Thyroid gland (tissue), 4 donors: Measurements from ENCODE around the gene TOP2B. TPM values are rescaled to one million over a fixed set of nuclear protein-coding genes. Genes with fewer than 3 reads are reported as not detected.

Experiments used
- DNase-seq, 2 donors: peaks; one replicate each; pipeline ENCODE4 v3.0.0-alpha.2; 2019
- H3K27ac ChIP-seq, 3 donors: fragments of 200-600 bp; sonication (generic); 1 replicate in 2 of 3; 2 replicates in 1 of 3; pipeline ENCODE4 v1.5.1; 2016 to 2019; ENCODE audit warnings: mild to moderate bottlenecking in 1 of 3, moderate library complexity in 1 of 3
- H3K27me3 ChIP-seq: fragments of 200-600 bp; sonication (generic); one replicate; pipeline ENCODE4 v1.5.1; 2019
- H3K36me3 ChIP-seq, 2 donors: fragments of 200-600 bp; sonication (generic); one replicate each; pipeline ENCODE4 v1.5.1; 2016 to 2019
- H3K4me1 ChIP-seq, 2 donors: fragments of 200-600 bp; sonication (generic); one replicate each; pipeline ENCODE4 v1.5.1; 2017 to 2019
- H3K4me3 ChIP-seq, 3 donors: fragments of 200-600 bp; sonication (generic); replicated peaks in 1 of 3; 1 replicate in 2 of 3; 2 replicates in 1 of 3; pipeline ENCODE4 v1.5.1; 2016; ENCODE audit warnings: mild to moderate bottlenecking in 1 of 3
- H3K9me3 ChIP-seq: fragments of 200-600 bp; sonication (generic); one replicate; pipeline ENCODE4 v1.5.1; 2017
- POLR2A ChIP-seq, 2 donors: fragments of 450-650 bp; IDR thresholded peaks; one replicate each; pipeline ENCODE4 v1.6.1; 2017; ENCODE audit warnings: antibody characterized with exemption in 2 of 2, mild to moderate bottlenecking in 2 of 2, moderate library complexity in 1 of 2
- WGBS, 2 donors: methylation state at CpG; one replicate each; pipeline ENCODE4 v1.1.5; 2017; 5-methylcytosine and 5-hydroxymethylcytosine counted together
- intact Hi-C: fragments of 100-400 bp; cut with DNase I; formaldehyde crosslinking; loops from one replicate; pipeline ENCODE4 v1.15.1; 2023
- total RNA-seq, 4 donors: library from RNA; depleted of rRNA; stranded (reverse); fragments of >200 nt; gene quantifications; one replicate each; pipeline ENCODE4 v1.2.3, GENCODE V29; 2016
- TF ChIP-seq, protein P1 (sequence below), 6 experiments: fragments of 200-600 bp in 3 of 6; fragments of 450-650 bp in 3 of 6; sonication (generic) in 3 of 6; IDR thresholded peaks; one replicate each; pipeline ENCODE4 v1.5.1; 2016 to 2019; ENCODE audit warnings: antibody characterized with exemption in 6 of 6, mild to moderate bottlenecking in 2 of 6, inconsistent platforms in 1 of 6, moderate library complexity in 1 of 6

The TOP2B gene
- total RNA-seq, 4 donors from 2014 or later = 109 to 180 (median 131) TPM

GRCh38 chr3:25555695-25556437 is 108.8 kb downstream of the TOP2B start:
- TF ChIP-seq, protein P1, sequence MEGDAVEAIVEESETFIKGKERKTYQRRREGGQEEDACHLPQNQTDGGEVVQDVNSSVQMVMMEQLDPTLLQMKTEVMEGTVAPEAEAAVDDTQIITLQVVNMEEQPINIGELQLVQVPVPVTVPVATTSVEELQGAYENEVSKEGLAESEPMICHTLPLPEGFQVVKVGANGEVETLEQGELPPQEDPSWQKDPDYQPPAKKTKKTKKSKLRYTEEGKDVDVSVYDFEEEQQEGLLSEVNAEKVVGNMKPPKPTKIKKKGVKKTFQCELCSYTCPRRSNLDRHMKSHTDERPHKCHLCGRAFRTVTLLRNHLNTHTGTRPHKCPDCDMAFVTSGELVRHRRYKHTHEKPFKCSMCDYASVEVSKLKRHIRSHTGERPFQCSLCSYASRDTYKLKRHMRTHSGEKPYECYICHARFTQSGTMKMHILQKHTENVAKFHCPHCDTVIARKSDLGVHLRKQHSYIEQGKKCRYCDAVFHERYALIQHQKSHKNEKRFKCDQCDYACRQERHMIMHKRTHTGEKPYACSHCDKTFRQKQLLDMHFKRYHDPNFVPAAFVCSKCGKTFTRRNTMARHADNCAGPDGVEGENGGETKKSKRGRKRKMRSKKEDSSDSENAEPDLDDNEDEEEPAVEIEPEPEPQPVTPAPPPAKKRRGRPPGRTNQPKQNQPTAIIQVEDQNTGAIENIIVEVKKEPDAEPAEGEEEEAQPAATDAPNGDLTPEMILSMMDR (IDR thresholded peaks at IDR 0.05) = no peak
- TF ChIP-seq POLR2A (IDR thresholded peaks at IDR 0.05) = no peak
- 62 to 76% methylated on average over 2 of the region's 2 CpGs for WGBS, 2 donors
- no peak for DNase-seq
- no peaks in the 10 kb centered on the region for H3K36me3 ChIP-seq
- H3K4me1 ChIP-seq = peaks cover 26 to 36% of the 10 kb centered on the region in 2 donors
- H3K27ac ChIP-seq = peak overlapping the region in 2 of 3 donors; percentile 27 to 77
- H3K27me3 ChIP-seq = no peaks in the 10 kb centered on the region
- no peak overlapping the region for H3K4me3 ChIP-seq
- intact Hi-C loops = no loop called here
- H3K9me3 ChIP-seq = no peaks in the 10 kb centered on the region

- Histone ChIP-seq H3K36me3 (no peaks in the 10 kb centered on the region), H3K4me3 (no peak overlapping the region), H3K4me1 (peaks cover 26 to 36% of the 10 kb centered on the region in 2 donors), H3K27me3 (no peaks in the 10 kb centered on the region), H3K27ac (no peak overlapping the region), H3K9me3 (no peaks in the 10 kb centered on the region)
- no peak for DNase-seq
- 97% methylated on average over 7 of the region's 7 CpGs for WGBS, 2 donors
- TF ChIP-seq POLR2A (IDR thresholded peaks at IDR 0.05) = no peak
- TF ChIP-seq, protein P1 (IDR thresholded peaks at IDR 0.05) = no peak
- intact Hi-C loops = no loop called here
These were observed 110.3 kb downstream of the TOP2B start for GRCh38 chr3:25554376-25554775.

DNA sequence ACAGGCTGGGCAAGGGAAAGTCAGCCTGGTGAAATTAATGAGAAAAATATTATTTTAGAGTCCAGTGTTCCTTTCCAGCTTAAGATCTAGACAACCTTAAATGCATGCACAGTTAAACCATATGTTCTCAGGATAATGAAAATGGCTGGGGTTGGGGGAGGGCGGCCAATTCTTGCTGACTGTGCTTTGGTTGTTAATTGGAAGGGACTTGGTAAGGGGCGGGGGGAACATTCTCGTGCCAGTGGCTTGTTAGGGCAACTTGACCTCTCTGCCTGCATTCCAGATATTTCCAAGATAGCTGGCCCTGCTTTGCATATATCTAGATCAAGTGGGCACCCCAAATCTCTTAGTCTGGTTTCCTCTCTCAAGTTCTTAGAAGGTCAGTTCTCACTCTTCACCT is 112.5 kb downstream of the TOP2B start:
- TF ChIP-seq POLR2A (IDR thresholded peaks at IDR 0.05) = no peak
- TF ChIP-seq, protein P1 (IDR thresholded peaks at IDR 0.05) = no peak
- no peak for DNase-seq
- peaks cover 19% of the 10 kb centered on the region in 2 donors for H3K4me1 ChIP-seq
- intact Hi-C loops = no loop called here
- WGBS, 2 donors = 91 to 98% methylated on average over 3 of the region's 3 CpGs
- H3K27ac ChIP-seq = no peak overlapping the region
- no peaks in the 10 kb centered on the region for H3K36me3 ChIP-seq
- no peaks in the 10 kb centered on the region for H3K9me3 ChIP-seq
- H3K27me3 ChIP-seq = no peaks in the 10 kb centered on the region
- no peak overlapping the region for H3K4me3 ChIP-seq

DNA sequence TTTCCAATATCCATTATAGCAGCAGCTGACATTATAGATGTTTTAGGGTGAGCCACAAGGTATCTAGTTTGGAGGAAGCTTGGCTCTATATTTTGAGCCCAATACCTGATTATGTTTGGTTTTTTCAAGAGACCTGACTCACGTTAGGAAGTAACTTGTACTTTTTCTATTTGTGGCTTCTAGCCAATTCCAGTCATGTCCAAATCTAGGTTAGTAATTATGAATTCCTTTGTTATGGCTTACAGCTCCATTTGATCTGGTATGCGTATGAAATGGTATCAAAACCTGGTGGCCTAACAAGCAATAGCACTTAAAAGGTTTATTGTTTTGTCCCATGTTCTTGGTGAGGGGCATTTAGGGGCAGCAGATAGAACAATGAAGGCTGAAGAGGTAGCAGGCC is 115.9 kb downstream of the TOP2B start:
- intact Hi-C loops = no loop called here
- no peak for DNase-seq
- peak overlapping the region in 1 of 3 donors; percentile 45 for H3K27ac ChIP-seq
- peaks cover 5 to 10% of the 10 kb centered on the region in 2 donors for H3K4me1 ChIP-seq
- no peaks in the 10 kb centered on the region for H3K9me3 ChIP-seq
- H3K4me3 ChIP-seq = no peak overlapping the region
- no peaks in the 10 kb centered on the region for H3K27me3 ChIP-seq
- no peaks in the 10 kb centered on the region for H3K36me3 ChIP-seq
- TF ChIP-seq POLR2A (IDR thresholded peaks at IDR 0.05) = no peak
- TF ChIP-seq, protein P1 (IDR thresholded peaks at IDR 0.05) = no peak
- 59 to 63% methylated on average over 2 of the region's 2 CpGs for WGBS, 2 donors

DNA sequence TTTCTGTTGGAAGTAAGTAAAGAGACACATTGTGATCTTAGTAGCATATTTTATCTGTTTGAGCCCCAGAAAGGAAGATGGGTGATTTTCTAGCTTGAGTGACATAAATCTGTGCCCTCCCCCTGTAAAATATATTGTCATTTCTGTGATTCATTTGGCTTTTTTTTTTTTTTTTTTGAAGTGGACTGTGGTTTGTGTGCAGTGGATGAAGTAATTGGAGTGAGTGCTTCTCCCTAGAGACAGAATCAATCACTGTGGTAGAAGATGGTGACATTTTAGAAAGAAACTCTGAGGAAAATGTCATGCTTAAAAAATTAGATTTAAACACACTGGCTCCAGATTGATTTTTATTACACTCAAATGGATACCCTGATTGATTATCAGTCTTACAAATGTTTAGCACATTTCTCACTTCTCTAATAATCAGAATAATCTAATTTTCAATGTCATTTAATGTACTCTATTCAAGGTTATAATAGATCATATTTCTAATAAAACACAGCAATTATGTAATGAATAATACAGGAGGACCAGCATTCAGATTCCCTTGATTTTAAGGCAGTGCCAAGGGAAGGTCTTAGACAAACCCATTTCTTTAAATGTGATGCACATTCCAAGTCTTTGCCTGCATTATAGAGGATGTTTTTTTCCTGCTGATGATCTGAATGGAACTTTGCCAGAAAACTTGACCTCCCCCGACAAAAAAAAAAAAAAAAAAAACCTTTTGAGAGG is 116.6 kb downstream of the TOP2B start:
- DNase-seq = no peak
- intact Hi-C loops = no loop called here
- no peaks in the 10 kb centered on the region for H3K27me3 ChIP-seq
- no peak overlapping the region for H3K27ac ChIP-seq
- 36 to 48% methylated on average over 1 of the region's 1 CpG for WGBS, 2 donors
- peaks cover 5 to 10% of the 10 kb centered on the region in 2 donors for H3K4me1 ChIP-seq
- H3K36me3 ChIP-seq = no peaks in the 10 kb centered on the region
- TF ChIP-seq POLR2A (IDR thresholded peaks at IDR 0.05) = no peak
- TF ChIP-seq, protein P1 (IDR thresholded peaks at IDR 0.05) = no peak
- no peak overlapping the region for H3K4me3 ChIP-seq
- H3K9me3 ChIP-seq = no peaks in the 10 kb centered on the region
